Panc1 (cell line): Measurements from ENCODE around the gene RWDD1.

Source experiments
- CTCF ChIP-seq: fragments of 450-650 bp; IDR thresholded peaks from 2 replicates; pipeline ENCODE4 v1.5.1; 2017; ENCODE audit warnings: mild to moderate bottlenecking
- POLR2AphosphoS5 ChIP-seq: IDR thresholded peaks from 2 replicates; pipeline ENCODE4 v1.6.1; 2012; ENCODE audit warnings: mild to moderate bottlenecking, low read depth, low read length, moderate library complexity
- REST ChIP-seq, 2 experiments: IDR thresholded peaks; 2 replicates each; pipeline ENCODE4 v1.6.1; 2011 to 2012; ENCODE audit warnings: low read depth in 2 of 2, control low read depth in 1 of 2, low read length in 1 of 2, mild to moderate bottlenecking in 1 of 2, moderate library complexity in 1 of 2; ENCODE audit not compliant: insufficient read depth in 1 of 2

GRCh38 chr6:116616737-116617053 lies 45.4 kb downstream of the RWDD1 start:
- no peak for TF ChIP-seq CTCF
- TF ChIP-seq POLR2AphosphoS5: no peak
- TF ChIP-seq REST (IDR thresholded peaks at IDR 0.05; ENCODE audit: insufficient read depth in 1 of 2, low read depth in 2 of 2, low read length in 1 of 2): no peak
